Immature natural killer cell (primary cell): Measurements from ENCODE around the gene CHMP4B. TPM values are rescaled to one million over a fixed set of nuclear protein-coding genes. Genes with fewer than 3 reads are reported as not detected.

Experiments used
- DNase-seq, 3 donors: peaks; one replicate each; pipeline ENCODE4 v3.0.0; 2022; ENCODE audit warnings: mixed read lengths in 1 of 3
- H3K27ac Mint-ChIP-seq, 6 donors: one replicate each; pipeline ENCODE4 v1.8.0; 2020; ENCODE audit warnings: mixed read lengths in 6 of 6, mild to moderate bottlenecking in 5 of 6, inconsistent platforms in 4 of 6, moderate library complexity in 3 of 6
- H3K27me3 Mint-ChIP-seq, 3 donors: one replicate each; pipeline ENCODE4 v1.8.0; 2020 to 2021; ENCODE audit warnings: low read depth in 3 of 3, mild to moderate bottlenecking in 3 of 3, mixed read lengths in 3 of 3, moderate library complexity in 3 of 3, inconsistent platforms in 1 of 3
- H3K36me3 Mint-ChIP-seq, 3 donors: one replicate each; pipeline ENCODE4 v1.8.0; 2020; ENCODE audit warnings: mixed read lengths in 3 of 3, inconsistent platforms in 2 of 3, mild to moderate bottlenecking in 2 of 3
- H3K4me1 Mint-ChIP-seq, 2 donors: one replicate each; pipeline ENCODE4 v1.8.0; 2020; ENCODE audit warnings: inconsistent platforms in 2 of 2, mild to moderate bottlenecking in 2 of 2, mixed read lengths in 2 of 2, moderate library complexity in 1 of 2
- H3K4me3 Mint-ChIP-seq, 5 donors: one replicate each; pipeline ENCODE4 v1.8.0; 2020; ENCODE audit warnings: mild to moderate bottlenecking in 5 of 5, mixed read lengths in 5 of 5, inconsistent platforms in 3 of 5, moderate library complexity in 3 of 5
- H3K9me3 Mint-ChIP-seq, 6 donors: one replicate each; pipeline ENCODE4 v1.8.0; 2020; ENCODE audit warnings: mild to moderate bottlenecking in 6 of 6, mixed read lengths in 6 of 6, inconsistent platforms in 4 of 6, moderate library complexity in 3 of 6
- polyA plus RNA-seq, 3 donors: library from polyadenylated mRNA; unstranded; fragments of 300-500 nt; fragmentation: Illumina TruSeq; gene quantifications; one replicate each; pipeline ENCODE4 v1.2.3, GENCODE V29; 2021

Gene CHMP4B
- polyA plus RNA-seq, 3 donors from 2014 or later: 1.3 to 8.1 (median 3.7) TPM

DNA sequence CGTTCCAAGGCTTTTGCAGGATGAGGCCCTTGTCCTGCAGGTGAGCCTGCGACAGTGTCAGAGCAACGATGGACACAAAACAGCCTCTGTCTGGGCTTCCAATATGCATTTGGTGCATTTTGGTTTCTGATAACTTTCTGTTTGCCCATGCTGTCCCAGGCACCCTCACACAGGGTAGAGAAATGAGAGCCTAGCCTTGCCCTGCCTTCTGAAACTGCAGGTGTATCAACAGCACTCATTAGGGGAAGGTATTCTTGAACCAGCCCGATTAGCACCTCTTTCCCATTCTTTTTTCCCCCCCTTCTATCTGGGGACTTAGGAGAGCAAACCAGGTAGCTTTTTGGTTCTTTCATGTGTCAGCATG lies 30.3 kb downstream of the CHMP4B start:
- Mint-ChIP-seq H3K27me3 (peaks cover 0 to 4% (median 2%) of the 10 kb centered on the region in 3 donors), H3K9me3 (no peaks in the 10 kb centered on the region), H3K4me1 (peaks cover 88 to 99% of the 10 kb centered on the region in 2 donors), H3K4me3 (no peak overlapping the region), H3K36me3 (no peaks in the 10 kb centered on the region), H3K27ac (peak overlapping the region in 1 of 6 donors; percentile 9)
- no peak for DNase-seq

DNA sequence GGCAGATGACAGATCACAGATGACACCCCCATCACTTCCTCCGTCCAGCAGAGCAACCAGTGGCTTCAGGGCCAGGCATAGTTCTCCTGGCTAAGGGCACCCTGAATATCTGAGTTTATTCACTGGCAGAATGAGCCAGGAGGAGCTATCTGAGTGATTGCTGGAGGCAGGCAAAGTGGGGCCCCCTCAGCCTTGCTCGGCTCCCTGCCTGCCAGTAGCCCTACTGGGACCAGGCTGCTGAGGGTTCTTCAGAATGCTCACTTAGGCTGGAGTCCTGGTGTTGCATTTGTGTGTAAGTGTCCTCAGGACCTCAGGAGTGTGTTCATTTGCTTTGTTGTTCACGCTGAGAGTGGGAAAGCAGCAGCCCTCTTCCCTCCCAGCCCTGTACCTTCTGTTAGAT lies 31.2 kb downstream of the CHMP4B start:
- Mint-ChIP-seq H3K9me3 (no peaks in the 10 kb centered on the region), H3K4me3 (no peak overlapping the region), H3K27ac (peak overlapping the region in 1 of 6 donors; percentile 62)

GRCh38 chr20:33843050-33843449 lies 31.9 kb downstream of the CHMP4B start:
- Mint-ChIP-seq H3K36me3 (no peaks in the 10 kb centered on the region), H3K9me3 (no peaks in the 10 kb centered on the region), H3K4me1 (peaks cover 85 to 99% of the 10 kb centered on the region in 2 donors), H3K4me3 (no peak overlapping the region), H3K27ac (peak overlapping the region in 1 of 6 donors; percentile 62), H3K27me3 (peaks cover 0 to 4% (median 0%) of the 10 kb centered on the region in 3 donors)
- no peak for DNase-seq

More for the DNA sequence above, 31.2 kb downstream of the CHMP4B start:
- DNase-seq: no peak
- Mint-ChIP-seq H3K36me3 (no peaks in the 10 kb centered on the region), H3K27me3 (peaks cover 0 to 4% (median 0%) of the 10 kb centered on the region in 3 donors), H3K4me1 (peaks cover 88 to 99% of the 10 kb centered on the region in 2 donors)

DNA sequence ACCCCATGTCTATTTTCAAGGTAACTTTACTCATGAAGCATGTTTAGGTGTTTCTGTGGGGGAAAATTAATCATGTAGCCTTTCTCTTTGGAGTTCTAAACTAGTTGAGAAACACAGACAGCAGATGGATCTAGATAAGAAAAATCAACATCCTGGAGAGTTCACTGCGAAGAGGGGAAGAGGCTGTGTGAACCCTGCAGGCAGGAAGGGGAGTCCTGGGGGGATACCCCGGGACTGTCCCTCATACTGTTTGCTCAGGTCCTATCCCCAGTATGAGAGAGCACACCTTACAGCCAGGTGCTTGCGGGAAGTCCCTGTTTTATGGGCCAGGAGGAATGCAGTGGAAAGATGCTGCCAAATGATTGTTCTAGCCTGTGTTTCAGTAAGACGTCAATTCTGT lies 32.7 kb downstream of the CHMP4B start:
- Mint-ChIP-seq H3K36me3 (peaks cover 0 to 6% (median 3%) of the 10 kb centered on the region in 3 donors), H3K9me3 (no peaks in the 10 kb centered on the region), H3K27ac (peak overlapping the region in 2 of 6 donors; percentile 9 to 36), H3K4me3 (no peak overlapping the region), H3K4me1 (peaks cover 80 to 94% of the 10 kb centered on the region in 2 donors), H3K27me3 (peaks cover 0 to 4% (median 0%) of the 10 kb centered on the region in 3 donors)
- DNase-seq: no peak

GRCh38 chr20:33846291-33846935 lies 35.3 kb downstream of the CHMP4B start:
- peak overlapping the region in 2 of 6 donors; percentile 2 to 5 for H3K27ac Mint-ChIP-seq
- no peak overlapping the region for H3K4me3 Mint-ChIP-seq
- no peaks in the 10 kb centered on the region for H3K9me3 Mint-ChIP-seq
- no peak for DNase-seq
- peaks cover 8 to 21% (median 9%) of the 10 kb centered on the region in 3 donors for H3K36me3 Mint-ChIP-seq
- H3K4me1 Mint-ChIP-seq: peaks cover 69% of the 10 kb centered on the region in 2 donors
- H3K27me3 Mint-ChIP-seq: peaks cover 0 to 2% (median 0%) of the 10 kb centered on the region in 3 donors

DNA sequence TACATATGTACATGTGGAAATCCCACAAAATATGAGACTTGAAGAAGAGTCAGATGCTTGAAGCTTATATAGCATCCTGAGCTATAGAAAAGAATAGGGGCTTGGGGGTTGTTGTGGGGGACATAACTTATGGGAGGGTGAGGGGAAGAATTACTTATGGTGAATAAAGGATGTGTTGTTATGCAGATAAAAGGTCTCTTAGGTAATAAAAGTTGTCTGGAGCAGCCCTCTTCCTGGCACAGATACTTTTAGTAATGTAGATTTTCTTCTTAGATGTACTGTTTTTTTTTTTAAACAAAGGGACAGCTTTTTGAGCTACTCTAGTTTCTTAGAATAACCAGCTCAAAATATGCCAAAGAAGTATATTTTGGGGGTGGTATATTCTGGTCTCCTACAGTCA lies 35.9 kb downstream of the CHMP4B start:
- Mint-ChIP-seq H3K9me3 (no peaks in the 10 kb centered on the region), H3K36me3 (peaks cover 8 to 27% (median 12%) of the 10 kb centered on the region in 3 donors), H3K27ac (peak overlapping the region in 4 of 6 donors; percentile 8 to 45 (median 14)), H3K4me3 (no peak overlapping the region), H3K4me1 (peaks cover 63% of the 10 kb centered on the region in 2 donors), H3K27me3 (peaks cover 0 to 4% (median 0%) of the 10 kb centered on the region in 3 donors)
- no peak for DNase-seq

DNA sequence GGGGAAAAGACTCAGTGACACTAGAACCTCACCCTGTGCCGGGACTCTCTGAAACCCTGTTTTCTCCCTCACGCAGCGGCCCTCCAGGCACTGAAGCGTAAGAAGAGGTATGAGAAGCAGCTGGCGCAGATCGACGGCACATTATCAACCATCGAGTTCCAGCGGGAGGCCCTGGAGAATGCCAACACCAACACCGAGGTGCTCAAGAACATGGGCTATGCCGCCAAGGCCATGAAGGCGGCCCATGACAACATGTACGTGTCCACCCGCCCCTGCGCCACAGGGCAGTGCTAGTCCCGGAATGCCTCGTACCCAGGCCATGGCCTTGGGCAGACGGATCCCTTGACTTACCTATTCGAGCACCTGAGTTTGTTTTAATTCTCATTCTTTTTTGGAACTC lies 37.2 kb downstream of the CHMP4B start:
- no peak for DNase-seq
- Mint-ChIP-seq H3K4me1 (peaks cover 49% of the 10 kb centered on the region in 2 donors), H3K27me3 (peaks cover 0 to 5% (median 0%) of the 10 kb centered on the region in 3 donors), H3K9me3 (no peaks in the 10 kb centered on the region), H3K4me3 (no peak overlapping the region), H3K36me3 (peaks cover 8 to 34% (median 12%) of the 10 kb centered on the region in 3 donors), H3K27ac (no peak overlapping the region)

DNA sequence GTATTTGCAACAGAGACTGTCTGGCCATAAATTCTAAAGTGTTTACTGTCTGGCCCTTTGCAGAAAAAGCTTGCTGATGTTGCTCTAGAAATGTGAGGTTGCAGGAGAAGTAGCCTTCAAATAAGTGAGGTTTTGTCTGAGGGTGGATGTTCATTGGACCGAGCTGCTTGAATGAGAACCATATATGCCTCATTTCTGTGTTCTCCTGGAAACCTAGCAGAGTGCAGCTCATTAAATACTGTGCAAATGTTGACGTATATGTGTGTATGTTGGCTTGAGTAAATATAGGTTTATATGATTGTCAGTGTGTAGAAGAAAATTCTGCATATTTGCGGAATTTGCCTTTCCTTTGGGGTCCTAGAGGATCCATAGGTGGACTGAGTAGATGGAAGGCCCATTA lies 39.0 kb downstream of the CHMP4B start:
- H3K4me3 Mint-ChIP-seq: no peak overlapping the region
- peaks cover 33 to 37% of the 10 kb centered on the region in 2 donors for H3K4me1 Mint-ChIP-seq
- DNase-seq: no peak
- peak overlapping the region in 1 of 6 donors; percentile 19 for H3K27ac Mint-ChIP-seq
- H3K9me3 Mint-ChIP-seq: no peaks in the 10 kb centered on the region
- peaks cover 13 to 42% (median 16%) of the 10 kb centered on the region in 3 donors for H3K36me3 Mint-ChIP-seq
- H3K27me3 Mint-ChIP-seq: peaks cover 0 to 5% (median 0%) of the 10 kb centered on the region in 3 donors

DNA sequence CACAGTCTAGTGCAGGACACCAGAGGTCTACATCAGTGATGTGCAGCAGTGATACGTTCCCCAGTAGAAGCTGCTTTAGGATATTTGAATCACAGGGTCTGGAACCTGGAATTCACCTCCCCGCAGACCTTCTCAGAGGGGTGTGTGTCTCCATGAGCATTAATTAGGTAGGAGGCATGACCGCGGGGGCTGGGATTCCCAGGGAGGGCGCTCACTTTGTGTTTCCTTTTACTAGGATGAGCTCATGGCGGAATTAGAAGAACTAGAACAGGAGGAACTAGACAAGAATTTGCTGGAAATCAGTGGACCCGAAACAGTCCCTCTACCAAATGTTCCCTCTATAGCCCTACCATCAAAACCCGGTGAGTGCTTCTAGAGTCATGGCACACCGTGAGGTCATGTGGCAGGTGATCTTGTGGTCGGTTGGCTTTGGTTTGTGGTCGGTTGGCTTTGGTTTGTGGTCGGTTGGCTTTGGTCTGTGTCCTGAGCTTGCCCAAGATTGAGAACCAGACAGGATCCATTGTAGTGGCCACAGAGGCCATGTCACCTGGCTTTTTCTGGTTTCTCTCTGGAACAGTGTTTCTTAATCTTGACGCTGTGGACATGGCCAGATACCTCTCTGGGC lies 40.8 kb downstream of the CHMP4B start:
- Mint-ChIP-seq H3K36me3 (peaks cover 13 to 47% (median 16%) of the 10 kb centered on the region in 3 donors), H3K4me1 (peaks cover 15 to 20% of the 10 kb centered on the region in 2 donors), H3K27ac (no peak overlapping the region), H3K4me3 (no peak overlapping the region), H3K27me3 (peaks cover 0 to 5% (median 0%) of the 10 kb centered on the region in 3 donors), H3K9me3 (no peaks in the 10 kb centered on the region)
- no peak for DNase-seq

DNA sequence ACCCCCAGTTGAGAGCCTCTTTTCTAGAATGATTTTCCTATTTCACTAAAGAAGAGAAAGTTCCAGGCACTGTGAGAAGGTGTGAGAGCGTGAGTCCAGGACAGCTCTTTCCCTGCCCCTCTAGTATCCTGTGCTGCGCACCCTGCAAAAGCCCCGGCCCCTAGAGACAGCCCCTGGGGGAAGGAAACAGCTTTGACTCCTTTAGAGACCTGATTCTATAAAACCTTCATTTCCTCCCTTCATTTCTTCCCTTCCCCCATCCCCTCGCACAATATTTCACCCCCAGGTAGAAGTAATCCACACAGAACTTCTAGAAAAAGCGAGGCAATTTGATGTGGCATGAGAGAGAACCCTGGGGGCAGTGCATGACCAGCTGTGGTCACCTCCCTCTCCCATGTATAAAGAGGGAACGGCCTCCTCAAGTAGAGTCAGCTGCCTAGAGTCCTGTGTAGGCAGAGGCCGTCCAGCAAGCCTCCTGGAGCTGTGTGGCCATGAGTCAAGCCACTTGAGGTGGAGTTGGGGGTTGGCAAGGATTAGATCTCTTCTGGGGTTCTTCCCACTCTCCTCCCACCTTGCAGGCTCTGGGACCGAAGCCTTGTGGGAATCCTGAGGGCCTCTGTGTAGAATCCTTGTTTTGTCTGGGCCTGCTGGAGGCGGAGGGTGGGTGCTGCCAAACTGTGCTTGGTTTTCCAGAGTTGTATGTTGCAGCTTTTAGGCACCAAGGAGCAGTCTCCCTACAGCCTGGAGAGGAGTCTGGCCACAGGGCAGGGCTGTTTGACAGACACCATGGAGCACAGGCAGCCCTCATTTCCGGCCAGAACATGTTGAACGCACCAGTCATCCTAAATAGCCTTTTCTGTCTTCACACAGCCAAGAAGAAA lies 41.7 kb downstream of the CHMP4B start:
- H3K4me3 Mint-ChIP-seq: no peak overlapping the region
- peaks cover 0 to 5% (median 0%) of the 10 kb centered on the region in 3 donors for H3K27me3 Mint-ChIP-seq
- no peaks in the 10 kb centered on the region for H3K9me3 Mint-ChIP-seq
- H3K27ac Mint-ChIP-seq: peak overlapping the region in 1 of 6 donors; percentile 34
- H3K36me3 Mint-ChIP-seq: peaks cover 16 to 47% (median 18%) of the 10 kb centered on the region in 3 donors
- peaks cover 6 to 12% of the 10 kb centered on the region in 2 donors for H3K4me1 Mint-ChIP-seq
- no peak for DNase-seq

DNA sequence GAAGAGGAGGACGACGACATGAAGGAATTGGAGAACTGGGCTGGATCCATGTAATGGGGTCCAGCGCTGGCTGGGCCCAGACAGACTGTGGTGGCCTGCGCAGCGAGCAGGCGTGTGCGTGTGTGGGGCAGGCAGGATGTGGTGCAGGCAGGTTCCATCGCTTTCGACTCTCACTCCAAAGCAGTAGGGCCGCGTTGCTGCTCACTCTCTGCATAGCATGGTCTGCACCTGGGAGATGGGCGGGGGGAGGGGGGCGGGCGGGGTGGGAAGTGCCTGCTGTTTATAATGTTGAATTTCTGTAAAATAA lies 42.3 kb downstream of the CHMP4B start:
- Mint-ChIP-seq H3K36me3 (peaks cover 16 to 43% (median 21%) of the 10 kb centered on the region in 3 donors), H3K4me3 (no peak overlapping the region), H3K27me3 (peaks cover 0 to 5% (median 2%) of the 10 kb centered on the region in 3 donors), H3K9me3 (no peaks in the 10 kb centered on the region), H3K4me1 (peaks cover 6 to 12% of the 10 kb centered on the region in 2 donors), H3K27ac (no peak overlapping the region)
- DNase-seq: no peak

GRCh38 chr20:33857722-33858563 lies 46.8 kb downstream of the CHMP4B start:
- DNase-seq: no peak
- Mint-ChIP-seq H3K27ac (peak overlapping the region; percentile 39 to 91 (median 72)), H3K9me3 (no peaks in the 10 kb centered on the region), H3K4me1 (peaks cover 18 to 20% of the 10 kb centered on the region in 2 donors), H3K36me3 (peaks cover 4 to 16% (median 13%) of the 10 kb centered on the region in 3 donors), H3K4me3 (peak overlapping the region in 1 of 5 donors; percentile 57), H3K27me3 (peaks cover 0 to 3% (median 2%) of the 10 kb centered on the region in 3 donors)

- H3K9me3 Mint-ChIP-seq: no peaks in the 10 kb centered on the region
- H3K27ac Mint-ChIP-seq: peak overlapping the region; percentile 64 to 91 (median 84)
- DNase-seq: no peak
- H3K27me3 Mint-ChIP-seq: peaks cover 0 to 2% (median 0%) of the 10 kb centered on the region in 3 donors
- peaks cover 4 to 13% (median 13%) of the 10 kb centered on the region in 3 donors for H3K36me3 Mint-ChIP-seq
- H3K4me1 Mint-ChIP-seq: peaks cover 18 to 20% of the 10 kb centered on the region in 2 donors
- peak overlapping the region in 2 of 5 donors; percentile 19 to 63 for H3K4me3 Mint-ChIP-seq
Measured at GRCh38 chr20:33858666-33859065, 47.5 kb downstream of the CHMP4B start.
